Spleen (tissue), 7 donors: ENCODE results near the gene CNPY2.

Experiments
- POLR2A ChIP-seq, 3 donors: fragments of 450-650 bp; IDR thresholded peaks; one replicate each; pipeline ENCODE4 v1.5.1; 2017; ENCODE audit warnings: antibody characterized with exemption in 3 of 3, mild to moderate bottlenecking in 1 of 3
- POLR2AphosphoS5 ChIP-seq, 3 donors: sonication (generic); formaldehyde crosslinking; IDR thresholded peaks; one replicate each; pipeline ENCODE4 v1.5.1; 2017; ENCODE audit warnings: antibody characterized with exemption in 3 of 3
- TF ChIP-seq, protein P1 (sequence below), 11 experiments: fragments of 200-600 bp in 7 of 11; fragments of 450-650 bp in 4 of 11; sonication (generic) in 4 of 11; IDR thresholded peaks in 8 of 11; conservative IDR thresholded peaks in 3 of 11; 1 replicate in 7 of 11; 2 replicates in 4 of 11; pipeline versions ENCODE4 v1.4.0 to v1.8.0; 2016 to 2021; ENCODE audit warnings: antibody characterized with exemption in 11 of 11, inconsistent platforms in 4 of 11, mild to moderate bottlenecking in 1 of 11
- donor health status: DM: no; HTN: no; CAD: no; lungs with moderate emphysema.
- donor health status: DM: no; HTN: no; CAD: no.
- donor health status: DM: no; HTN: no; CAD: no.

DNA sequence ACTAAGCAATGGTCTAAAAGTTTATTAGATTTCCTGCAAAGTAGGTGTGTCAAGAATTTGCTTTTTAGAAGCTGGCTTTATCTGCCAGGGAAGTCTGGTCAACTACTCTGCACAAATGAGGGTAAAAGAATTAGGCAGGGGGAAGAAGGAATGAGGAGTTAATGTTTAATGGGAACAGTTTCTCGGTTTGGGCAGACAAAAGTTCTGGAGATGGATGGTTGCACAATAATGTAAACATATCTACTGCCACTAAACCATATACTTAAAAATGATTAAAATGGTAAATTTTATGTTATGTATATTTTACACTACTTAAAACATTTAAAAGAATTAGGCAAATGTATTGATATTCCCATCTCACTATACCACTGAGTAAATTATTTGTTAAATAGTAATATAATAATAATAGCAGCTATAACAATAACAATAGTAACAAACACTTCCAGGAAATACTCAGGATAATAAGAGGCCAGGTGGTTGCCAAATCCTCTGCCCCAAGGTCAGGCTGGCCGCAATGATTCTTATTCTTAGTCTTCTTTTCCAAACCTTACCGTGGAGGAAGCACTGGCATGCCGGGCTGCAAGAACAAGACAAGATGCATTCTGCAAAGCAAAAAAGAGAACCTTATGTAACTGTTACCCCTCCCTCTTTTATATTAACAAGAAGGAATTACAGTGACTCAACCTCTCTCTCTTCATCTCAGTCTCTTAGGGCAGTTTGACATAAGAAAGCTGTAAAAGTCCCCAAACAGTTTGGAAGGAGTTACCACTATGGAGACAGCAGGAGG, 29.6 kb downstream of the CNPY2 start:
- TF ChIP-seq, protein P1, sequence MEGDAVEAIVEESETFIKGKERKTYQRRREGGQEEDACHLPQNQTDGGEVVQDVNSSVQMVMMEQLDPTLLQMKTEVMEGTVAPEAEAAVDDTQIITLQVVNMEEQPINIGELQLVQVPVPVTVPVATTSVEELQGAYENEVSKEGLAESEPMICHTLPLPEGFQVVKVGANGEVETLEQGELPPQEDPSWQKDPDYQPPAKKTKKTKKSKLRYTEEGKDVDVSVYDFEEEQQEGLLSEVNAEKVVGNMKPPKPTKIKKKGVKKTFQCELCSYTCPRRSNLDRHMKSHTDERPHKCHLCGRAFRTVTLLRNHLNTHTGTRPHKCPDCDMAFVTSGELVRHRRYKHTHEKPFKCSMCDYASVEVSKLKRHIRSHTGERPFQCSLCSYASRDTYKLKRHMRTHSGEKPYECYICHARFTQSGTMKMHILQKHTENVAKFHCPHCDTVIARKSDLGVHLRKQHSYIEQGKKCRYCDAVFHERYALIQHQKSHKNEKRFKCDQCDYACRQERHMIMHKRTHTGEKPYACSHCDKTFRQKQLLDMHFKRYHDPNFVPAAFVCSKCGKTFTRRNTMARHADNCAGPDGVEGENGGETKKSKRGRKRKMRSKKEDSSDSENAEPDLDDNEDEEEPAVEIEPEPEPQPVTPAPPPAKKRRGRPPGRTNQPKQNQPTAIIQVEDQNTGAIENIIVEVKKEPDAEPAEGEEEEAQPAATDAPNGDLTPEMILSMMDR (IDR thresholded peaks at IDR 0.05 in 8 of 11, conservative IDR thresholded peaks at IDR 0.05 in 3 of 11): no peak
- no peak for TF ChIP-seq POLR2A (IDR thresholded peaks at IDR 0.05)
- no peak for TF ChIP-seq POLR2AphosphoS5 (IDR thresholded peaks at IDR 0.05)
